HEK293 (cell line): ENCODE measurements around the gene SBK2.

Experiments used
- BCL11B ChIP-seq: fragments of 450-650 bp; formaldehyde crosslinking; IDR thresholded peaks from 2 replicates; pipeline ENCODE4 v1.5.1; 2016; ENCODE audit warnings: low read depth, missing biosample characterization, missing genetic modification characterization
- GLIS2 ChIP-seq: fragments of 450-650 bp; formaldehyde crosslinking; IDR thresholded peaks from 2 replicates; pipeline ENCODE4 v1.5.1; 2016; ENCODE audit warnings: missing biosample characterization, missing genetic modification characterization
- IKZF3 ChIP-seq: fragments of 450-650 bp; IDR thresholded peaks from 2 replicates; pipeline ENCODE4 v1.5.0; 2018; ENCODE audit warnings: missing biosample characterization, mild to moderate bottlenecking, missing genetic modification characterization, moderate library complexity
- KLF17 ChIP-seq: fragments of 450-650 bp; formaldehyde crosslinking; IDR thresholded peaks from 2 replicates; pipeline ENCODE4 v1.5.1; 2016; ENCODE audit warnings: missing biosample characterization, missing genetic modification characterization
- KLF9 ChIP-seq: fragments of 450-650 bp; formaldehyde crosslinking; IDR thresholded peaks from 2 replicates; pipeline ENCODE4 v1.5.1; 2016; ENCODE audit warnings: missing biosample characterization, missing genetic modification characterization, low read depth
- PATZ1 ChIP-seq: fragments of 450-650 bp; formaldehyde crosslinking; IDR thresholded peaks from 2 replicates; pipeline ENCODE4 v1.5.1; 2016; ENCODE audit warnings: missing biosample characterization, missing genetic modification characterization
- SCRT1 ChIP-seq: fragments of 450-650 bp; formaldehyde crosslinking; IDR thresholded peaks from 2 replicates; pipeline ENCODE4 v1.5.1; 2016; ENCODE audit warnings: missing biosample characterization, missing genetic modification characterization, borderline replicate concordance
- SP7 ChIP-seq: fragments of 450-650 bp; formaldehyde crosslinking; IDR thresholded peaks from 2 replicates; pipeline ENCODE4 v1.5.1; 2016; ENCODE audit warnings: missing biosample characterization, missing genetic modification characterization
- ZBTB10 ChIP-seq: fragments of 450-650 bp; formaldehyde crosslinking; IDR thresholded peaks from 2 replicates; pipeline ENCODE4 v1.5.1; 2016; ENCODE audit warnings: missing biosample characterization, missing genetic modification characterization
- ZBTB21 ChIP-seq: fragments of 450-650 bp; formaldehyde crosslinking; IDR thresholded peaks from 2 replicates; pipeline ENCODE4 v1.5.1; 2017; ENCODE audit warnings: missing biosample characterization, missing genetic modification characterization
- ZBTB48 ChIP-seq: fragments of 450-650 bp; formaldehyde crosslinking; IDR thresholded peaks from 2 replicates; pipeline ENCODE4 v1.5.1; 2016; ENCODE audit warnings: missing biosample characterization, missing genetic modification characterization
- ZNF121 ChIP-seq: fragments of 450-650 bp; formaldehyde crosslinking; IDR thresholded peaks from 2 replicates; pipeline ENCODE4 v1.5.1; 2016; ENCODE audit warnings: missing biosample characterization, missing genetic modification characterization
- ZNF148 ChIP-seq: fragments of 450-650 bp; formaldehyde crosslinking; IDR thresholded peaks from 2 replicates; pipeline ENCODE4 v1.5.0; 2017; ENCODE audit warnings: missing biosample characterization, missing genetic modification characterization, borderline replicate concordance
- ZNF169 ChIP-seq: fragments of 450-650 bp; formaldehyde crosslinking; IDR thresholded peaks from 2 replicates; pipeline ENCODE4 v1.5.1; 2016; ENCODE audit warnings: missing biosample characterization, missing genetic modification characterization
- ZNF2 ChIP-seq: fragments of 450-650 bp; formaldehyde crosslinking; IDR thresholded peaks from 2 replicates; pipeline ENCODE4 v1.5.1; 2016; ENCODE audit warnings: missing biosample characterization, missing genetic modification characterization
- ZNF433 ChIP-seq: fragments of 450-650 bp; formaldehyde crosslinking; IDR thresholded peaks from 2 replicates; pipeline ENCODE4 v1.5.1; 2016; ENCODE audit warnings: missing biosample characterization, missing genetic modification characterization, low read depth
- ZNF549 ChIP-seq: fragments of 450-650 bp; IDR thresholded peaks from 2 replicates; pipeline ENCODE4 v1.5.1; 2018; ENCODE audit warnings: missing biosample characterization, missing genetic modification characterization, mild to moderate bottlenecking, inconsistent platforms, moderate library complexity
- ZNF560 ChIP-seq: fragments of 450-650 bp; formaldehyde crosslinking; IDR thresholded peaks from 2 replicates; pipeline ENCODE4 v1.5.1; 2017; ENCODE audit warnings: missing biosample characterization, missing genetic modification characterization, borderline replicate concordance
- ZNF600 ChIP-seq: fragments of 450-650 bp; formaldehyde crosslinking; IDR thresholded peaks from 2 replicates; pipeline ENCODE4 v1.5.1; 2016; ENCODE audit warnings: missing biosample characterization, missing genetic modification characterization
- ZNF624 ChIP-seq: fragments of 450-650 bp; formaldehyde crosslinking; IDR thresholded peaks from 2 replicates; pipeline ENCODE4 v1.5.1; 2017; ENCODE audit warnings: missing biosample characterization, missing genetic modification characterization
- ZNF660 ChIP-seq: fragments of 450-650 bp; IDR thresholded peaks from 2 replicates; pipeline ENCODE4 v1.5.1; 2018; ENCODE audit warnings: missing biosample characterization, mild to moderate bottlenecking, missing genetic modification characterization
- TF ChIP-seq, protein P1 (sequence below): fragments of 450-650 bp; formaldehyde crosslinking; IDR thresholded peaks from 2 replicates; pipeline ENCODE4 v1.5.1; 2016; ENCODE audit warnings: missing biosample characterization, missing genetic modification characterization
- TF ChIP-seq, protein P2 (sequence below): fragments of 450-650 bp; formaldehyde crosslinking; IDR thresholded peaks from 2 replicates; pipeline ENCODE4 v1.5.1; 2016; ENCODE audit warnings: missing biosample characterization, missing genetic modification characterization
- TF ChIP-seq, protein P3 (sequence below): fragments of 450-650 bp; formaldehyde crosslinking; IDR thresholded peaks from 2 replicates; pipeline ENCODE4 v1.5.1; 2016; ENCODE audit warnings: missing biosample characterization, missing genetic modification characterization, borderline replicate concordance

Gene SBK2

GRCh38 chr19:55528030-55528803, 8.7 kb downstream of the SBK2 start (continued):
- TF ChIP-seq ZNF549 (tag by site-specific recombination) (no peak), GLIS2 (tag by site-specific recombination) (no peak), IKZF3 (tag by site-specific recombination) (no peak), ZNF600 (tag by site-specific recombination) (peak; percentile 49; the same call in 1 of the 2 replicates), SP7 (tag by site-specific recombination) (no peak), PATZ1 (tag by site-specific recombination) (no peak), ZNF660 (tag by site-specific recombination) (no peak), ZNF433 (no peak), KLF9 (tag by site-specific recombination) (0 out of 2 replicates have a peak, but pooled peaks have one; percentile 13), ZNF121 (tag by site-specific recombination) (no peak), ZBTB10 (tag by site-specific recombination) (no peak), KLF17 (tag by site-specific recombination) (no peak), SCRT1 (tag by site-specific recombination) (no peak), ZNF624 (tag by site-specific recombination) (no peak), ZNF560 (tag by site-specific recombination) (no peak), ZNF2 (no peak), BCL11B (tag by site-specific recombination) (no peak), ZBTB48 (no peak), ZNF169 (no peak), ZNF148 (no peak), ZBTB21 (tag by site-specific recombination) (no peak)
- TF ChIP-seq, protein P1, sequence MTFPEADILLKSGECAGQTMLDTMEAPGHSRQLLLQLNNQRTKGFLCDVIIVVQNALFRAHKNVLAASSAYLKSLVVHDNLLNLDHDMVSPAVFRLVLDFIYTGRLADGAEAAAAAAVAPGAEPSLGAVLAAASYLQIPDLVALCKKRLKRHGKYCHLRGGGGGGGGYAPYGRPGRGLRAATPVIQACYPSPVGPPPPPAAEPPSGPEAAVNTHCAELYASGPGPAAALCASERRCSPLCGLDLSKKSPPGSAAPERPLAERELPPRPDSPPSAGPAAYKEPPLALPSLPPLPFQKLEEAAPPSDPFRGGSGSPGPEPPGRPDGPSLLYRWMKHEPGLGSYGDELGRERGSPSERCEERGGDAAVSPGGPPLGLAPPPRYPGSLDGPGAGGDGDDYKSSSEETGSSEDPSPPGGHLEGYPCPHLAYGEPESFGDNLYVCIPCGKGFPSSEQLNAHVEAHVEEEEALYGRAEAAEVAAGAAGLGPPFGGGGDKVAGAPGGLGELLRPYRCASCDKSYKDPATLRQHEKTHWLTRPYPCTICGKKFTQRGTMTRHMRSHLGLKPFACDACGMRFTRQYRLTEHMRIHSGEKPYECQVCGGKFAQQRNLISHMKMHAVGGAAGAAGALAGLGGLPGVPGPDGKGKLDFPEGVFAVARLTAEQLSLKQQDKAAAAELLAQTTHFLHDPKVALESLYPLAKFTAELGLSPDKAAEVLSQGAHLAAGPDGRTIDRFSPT (tag by site-specific recombination): no peak
- TF ChIP-seq, protein P2, sequence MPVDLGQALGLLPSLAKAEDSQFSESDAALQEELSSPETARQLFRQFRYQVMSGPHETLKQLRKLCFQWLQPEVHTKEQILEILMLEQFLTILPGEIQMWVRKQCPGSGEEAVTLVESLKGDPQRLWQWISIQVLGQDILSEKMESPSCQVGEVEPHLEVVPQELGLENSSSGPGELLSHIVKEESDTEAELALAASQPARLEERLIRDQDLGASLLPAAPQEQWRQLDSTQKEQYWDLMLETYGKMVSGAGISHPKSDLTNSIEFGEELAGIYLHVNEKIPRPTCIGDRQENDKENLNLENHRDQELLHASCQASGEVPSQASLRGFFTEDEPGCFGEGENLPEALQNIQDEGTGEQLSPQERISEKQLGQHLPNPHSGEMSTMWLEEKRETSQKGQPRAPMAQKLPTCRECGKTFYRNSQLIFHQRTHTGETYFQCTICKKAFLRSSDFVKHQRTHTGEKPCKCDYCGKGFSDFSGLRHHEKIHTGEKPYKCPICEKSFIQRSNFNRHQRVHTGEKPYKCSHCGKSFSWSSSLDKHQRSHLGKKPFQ (tag by site-specific recombination): no peak
- TF ChIP-seq, protein P3, sequence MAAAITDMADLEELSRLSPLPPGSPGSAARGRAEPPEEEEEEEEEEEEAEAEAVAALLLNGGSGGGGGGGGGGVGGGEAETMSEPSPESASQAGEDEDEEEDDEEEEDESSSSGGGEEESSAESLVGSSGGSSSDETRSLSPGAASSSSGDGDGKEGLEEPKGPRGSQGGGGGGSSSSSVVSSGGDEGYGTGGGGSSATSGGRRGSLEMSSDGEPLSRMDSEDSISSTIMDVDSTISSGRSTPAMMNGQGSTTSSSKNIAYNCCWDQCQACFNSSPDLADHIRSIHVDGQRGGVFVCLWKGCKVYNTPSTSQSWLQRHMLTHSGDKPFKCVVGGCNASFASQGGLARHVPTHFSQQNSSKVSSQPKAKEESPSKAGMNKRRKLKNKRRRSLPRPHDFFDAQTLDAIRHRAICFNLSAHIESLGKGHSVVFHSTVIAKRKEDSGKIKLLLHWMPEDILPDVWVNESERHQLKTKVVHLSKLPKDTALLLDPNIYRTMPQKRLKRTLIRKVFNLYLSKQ (tag by site-specific recombination): no peak
